GM12872 (cell line): ENCODE results near the gene NBDY.

ENCODE experiments used
- CTCF ChIP-seq: IDR thresholded peaks from 3 replicates; pipeline ENCODE4 v1.5.1; 2011; ENCODE audit warnings: low read depth, mild to moderate bottlenecking, low read length, moderate library complexity; ENCODE audit not compliant: insufficient read depth

NBDY gene

GRCh38 chrX:56766554-56767347 lies 37.7 kb downstream of the NBDY start:
- no peak for TF ChIP-seq CTCF

- TF ChIP-seq CTCF: no peak
Observed at GRCh38 chrX:56782352-56782751, 53.3 kb downstream of the NBDY start.

- no peak for TF ChIP-seq CTCF
Observed at GRCh38 chrX:56782791-56783449, 53.9 kb downstream of the NBDY start.

- no peak for TF ChIP-seq CTCF
Observed at GRCh38 chrX:56783450-56783831, 54.4 kb downstream of the NBDY start.

- TF ChIP-seq CTCF: no peak
Observed at GRCh38 chrX:56783996-56784620, 55.1 kb downstream of the NBDY start.

- TF ChIP-seq CTCF: no peak
Observed at GRCh38 chrX:56784666-56785065, 55.6 kb downstream of the NBDY start.

- no peak for TF ChIP-seq CTCF
Observed at GRCh38 chrX:56785442-56785841, 56.4 kb downstream of the NBDY start.
